ENCODE measurements around the gene SPRR1B. TPM values are rescaled to one million over a fixed set of nuclear protein-coding genes. Genes with fewer than 3 reads are reported as not detected.
A peak's percentile ranks its signal among the peaks of the same experiment; 100 is the strongest.

SPRR1B gene
- total and polyA plus RNA-seq, 9 of the 15 experiments (the other 6 are each of a cell fraction or from before 2014, with no cell fraction given), result not detected

- peak in 1 of 2 experiments; percentile 74; a peak in 2 of 3 replicates for TF ChIP-seq CBX3 (IDR thresholded peaks at IDR 0.05; ENCODE audit: borderline replicate concordance in 1 of 2, low read length in 2 of 2)
- TF ChIP-seq MTA3 (IDR thresholded peaks at IDR 0.05; ENCODE audit: borderline replicate concordance), result peak; percentile 75
- no peak for TF ChIP-seq SUPT5H (IDR thresholded peaks at IDR 0.05)
- TF ChIP-seq HSF4 (CRISPR knock-in tag; IDR thresholded peaks at IDR 0.05; ENCODE audit: borderline replicate concordance), result no peak
- no peak for TF ChIP-seq ZBTB12 (CRISPR knock-in tag; IDR thresholded peaks at IDR 0.05)
- TF ChIP-seq MEF2A (IDR thresholded peaks at IDR 0.05; ENCODE audit: control insufficient read depth, low read depth, low read length), result peak; percentile 6; the same call in 1 of the 2 replicates
- no peak for TF ChIP-seq MED1 (CRISPR knock-in tag; IDR thresholded peaks at IDR 0.05; ENCODE audit: borderline replicate concordance)
- TF ChIP-seq EZH2 (IDR thresholded peaks at IDR 0.05; ENCODE audit: borderline replicate concordance, low read depth, low read length), result no peak
- no peak for TF ChIP-seq FOXP1 (CRISPR knock-in tag; IDR thresholded peaks at IDR 0.05)
- TF ChIP-seq MTA2 (IDR thresholded peaks at IDR 0.05; ENCODE audit: low read depth), result peak; percentile 92
- no peak for TF ChIP-seq KLF6 (CRISPR knock-in tag; IDR thresholded peaks at IDR 0.05; ENCODE audit: borderline replicate concordance)
- no peak for TF ChIP-seq ZFP36 (IDR thresholded peaks at IDR 0.05; ENCODE audit: low read depth, low read length, partially characterized antibody)
- no peak for TF ChIP-seq CHD2 (IDR thresholded peaks at IDR 0.05; ENCODE audit: low read depth, low read length)
- TF ChIP-seq SFPQ (IDR thresholded peaks at IDR 0.05; ENCODE audit: low read depth, low read length), result no peak
- no peak for TF ChIP-seq CBX2 (IDR thresholded peaks at IDR 0.05; ENCODE audit: insufficient read depth, low read length, poor library complexity, severe bottlenecking)
- TF ChIP-seq BCLAF1 (IDR thresholded peaks at IDR 0.05; ENCODE audit: borderline replicate concordance in 1 of 2, control insufficient read depth in 1 of 2, low read depth in 2 of 2, low read length in 1 of 2), result no peak
- no peak for TF ChIP-seq ZNF830 (CRISPR knock-in tag; IDR thresholded peaks at IDR 0.05)
- TF ChIP-seq ZNF143 (CRISPR knock-in tag; IDR thresholded peaks at IDR 0.05), result no peak
- peak; percentile 59 to 95; a peak in 3 of 4 replicates for TF ChIP-seq TEAD1 (CRISPR knock-in tag; IDR thresholded peaks at IDR 0.05)
- no peak for TF ChIP-seq ZNF24 (IDR thresholded peaks at IDR 0.05)
- TF ChIP-seq ZNF3 (CRISPR knock-in tag; IDR thresholded peaks at IDR 0.05), result no peak
These were observed 28.1 kb downstream of the SPRR1B start (continued) for GRCh38 chr1:153058826-153059784.
